Liver (tissue), 9 donors: ENCODE data around the gene EML2. TPM values are rescaled to one million over a fixed set of nuclear protein-coding genes. Genes with fewer than 3 reads are reported as not detected.

ENCODE experiments used
- DNase-seq: peaks from one replicate; pipeline ENCODE4 v3.0.0-alpha.2; 2017; ENCODE audit warnings: low spot score
- H3K27ac ChIP-seq, 2 donors: one replicate each; pipeline ENCODE4 v1.7.0; 2013; ENCODE audit warnings: inconsistent platforms in 2 of 2, low read length in 2 of 2, control low read depth in 1 of 2, low read depth in 1 of 2, mild to moderate bottlenecking in 1 of 2
- H3K27me3 ChIP-seq, 4 donors: one replicate each; pipeline versions ENCODE4 v1.6.1 to v1.7.0; 2013; ENCODE audit warnings: low read length in 3 of 4, inconsistent platforms in 1 of 4, mild to moderate bottlenecking in 1 of 4, moderate library complexity in 1 of 4; ENCODE audit not compliant: control insufficient read depth in 4 of 4, insufficient read depth in 4 of 4
- H3K36me3 ChIP-seq, 4 donors: one replicate each; pipeline versions ENCODE4 v1.6.1 to v1.7.0; 2013; ENCODE audit warnings: low read length in 3 of 4, mild to moderate bottlenecking in 3 of 4, low read depth in 1 of 4, moderate library complexity in 1 of 4; ENCODE audit not compliant: control insufficient read depth in 4 of 4, insufficient read depth in 3 of 4
- H3K4me1 ChIP-seq, 4 donors: one replicate each; pipeline versions ENCODE4 v1.6.1 to v1.7.0; 2013; ENCODE audit warnings: low read length in 3 of 4, mild to moderate bottlenecking in 3 of 4, moderate library complexity in 1 of 4; ENCODE audit not compliant: control insufficient read depth in 4 of 4, insufficient read depth in 4 of 4
- H3K4me3 ChIP-seq, 3 donors: one replicate each; pipeline versions ENCODE4 v1.6.1 to v1.7.0; 2013; ENCODE audit warnings: low read length in 3 of 3, control low read depth in 1 of 3, low read depth in 1 of 3, mild to moderate bottlenecking in 1 of 3
- H3K9ac ChIP-seq, 2 donors: one replicate each; pipeline ENCODE4 v1.7.0; 2013; ENCODE audit warnings: low read length in 2 of 2, mild to moderate bottlenecking in 2 of 2, moderate library complexity in 2 of 2, control low read depth in 1 of 2, low read depth in 1 of 2
- H3K9me3 ChIP-seq, 4 donors: one replicate each; pipeline versions ENCODE4 v1.6.1 to v1.7.0; 2013; ENCODE audit warnings: low read length in 3 of 4; ENCODE audit not compliant: control insufficient read depth in 4 of 4
- ATF3 ChIP-seq: IDR thresholded peaks from 2 replicates; pipeline ENCODE4 v1.6.1; 2016; ENCODE audit warnings: antibody characterized with exemption
- EGR1 ChIP-seq, 2 donors: IDR thresholded peaks; 2 replicates each; pipeline ENCODE4 v1.6.1; 2016 to 2018; ENCODE audit warnings: antibody characterized with exemption in 2 of 2, low read depth in 2 of 2
- FOXA1 ChIP-seq: IDR thresholded peaks from 2 replicates; pipeline ENCODE4 v1.6.1; 2016; ENCODE audit warnings: antibody characterized with exemption
- FOXA2 ChIP-seq: IDR thresholded peaks from 2 replicates; pipeline ENCODE4 v1.6.1; 2016; ENCODE audit warnings: antibody characterized with exemption
- GABPA ChIP-seq, 2 donors: IDR thresholded peaks in 1 of 2; conservative IDR thresholded peaks in 1 of 2; 2 replicates each; pipeline ENCODE4 v1.6.1; 2016; ENCODE audit warnings: antibody characterized with exemption in 2 of 2, mild to moderate bottlenecking in 1 of 2, moderate library complexity in 1 of 2
- HNF4A ChIP-seq, 2 donors: conservative IDR thresholded peaks; 2 replicates each; pipeline ENCODE4 v1.6.1; 2016; ENCODE audit warnings: antibody characterized with exemption in 2 of 2, mild to moderate bottlenecking in 2 of 2
- HNF4G ChIP-seq: IDR thresholded peaks from 2 replicates; pipeline ENCODE4 v1.6.1; 2016; ENCODE audit warnings: antibody characterized with exemption
- JUND ChIP-seq, 2 donors: IDR thresholded peaks; 2 replicates each; pipeline ENCODE4 v1.6.1; 2016; ENCODE audit warnings: antibody characterized with exemption in 2 of 2
- MAX ChIP-seq: IDR thresholded peaks from 2 replicates; pipeline ENCODE4 v1.6.1; 2016; ENCODE audit warnings: antibody characterized with exemption
- NR2F2 ChIP-seq: IDR thresholded peaks from 2 replicates; pipeline ENCODE4 v1.6.1; 2016; ENCODE audit warnings: antibody characterized with exemption
- RAD21 ChIP-seq, 2 donors: IDR thresholded peaks; 2 replicates each; pipeline ENCODE4 v1.6.1; 2016; ENCODE audit warnings: antibody characterized with exemption in 2 of 2, mild to moderate bottlenecking in 2 of 2
- RXRA ChIP-seq, 2 donors: IDR thresholded peaks; 2 replicates each; pipeline ENCODE4 v1.6.1; 2017 to 2018; ENCODE audit warnings: antibody characterized with exemption in 2 of 2, mild to moderate bottlenecking in 1 of 2
- TAF1 ChIP-seq: conservative IDR thresholded peaks from 2 replicates; pipeline ENCODE4 v1.6.1; 2016; ENCODE audit warnings: antibody characterized with exemption, mild to moderate bottlenecking
- YY1 ChIP-seq: IDR thresholded peaks from 2 replicates; pipeline ENCODE4 v1.6.1; 2016; ENCODE audit warnings: antibody characterized with exemption, mild to moderate bottlenecking
- ZBTB33 ChIP-seq: IDR thresholded peaks from 2 replicates; pipeline ENCODE4 v1.6.1; 2016; ENCODE audit warnings: antibody characterized with exemption
- whole genome bisulfite sequencing: extraction: QIAGEN DNeasy Blood & Tissue Kit; methylation state at CpG from one replicate; pipeline ENCODE4 v1.1.7; 2013; 5-methylcytosine and 5-hydroxymethylcytosine counted together
- polyA plus RNA-seq, 2 donors: library from polyadenylated mRNA; stranded (reverse) in 1 of 2; unstranded in 1 of 2; fragments of 200-250 nt in 1 of 2; fragments of >200 nt in 1 of 2; fragmentation: Nextera tagmentation in 1 of 2; extraction: Ambion mirVana in 1 of 2; gene quantifications; one replicate each; pipeline versions ENCODE4 v1.2.1 to v1.2.3, GENCODE V29; 2013 to 2015
- total RNA-seq, 2 donors: library from RNA; depleted of rRNA; stranded (reverse); fragments of >200 nt; gene quantifications; one replicate each; pipeline ENCODE4 v1.2.3, GENCODE V29; 2014
- TF ChIP-seq, protein P1 (sequence below): fragments of 150-350 bp; IDR thresholded peaks from 2 replicates; pipeline ENCODE4 v1.5.1; 2017; ENCODE audit warnings: improper control_type of control experiment, low read depth, low read length; ENCODE audit not compliant: missing input control
- TF ChIP-seq, protein P2 (sequence below): IDR thresholded peaks from 2 replicates; pipeline ENCODE4 v1.6.1; 2016; ENCODE audit warnings: antibody characterized with exemption, mild to moderate bottlenecking
- donor health status: healthy.
- donor health status: healthy.
- donor health status: healthy.
- donor health status: healthy.
- donor health status: healthy.

Gene EML2
- total and polyA plus RNA-seq, 4 donors = 1.1 to 10.4 (median 9.0) TPM

- DNase-seq = no peak
- whole genome bisulfite sequencing = 48% methylated on average over 17 of the region's 17 CpGs
- no peaks in the 10 kb centered on the region for H3K9me3 ChIP-seq
- TF ChIP-seq, protein P1, sequence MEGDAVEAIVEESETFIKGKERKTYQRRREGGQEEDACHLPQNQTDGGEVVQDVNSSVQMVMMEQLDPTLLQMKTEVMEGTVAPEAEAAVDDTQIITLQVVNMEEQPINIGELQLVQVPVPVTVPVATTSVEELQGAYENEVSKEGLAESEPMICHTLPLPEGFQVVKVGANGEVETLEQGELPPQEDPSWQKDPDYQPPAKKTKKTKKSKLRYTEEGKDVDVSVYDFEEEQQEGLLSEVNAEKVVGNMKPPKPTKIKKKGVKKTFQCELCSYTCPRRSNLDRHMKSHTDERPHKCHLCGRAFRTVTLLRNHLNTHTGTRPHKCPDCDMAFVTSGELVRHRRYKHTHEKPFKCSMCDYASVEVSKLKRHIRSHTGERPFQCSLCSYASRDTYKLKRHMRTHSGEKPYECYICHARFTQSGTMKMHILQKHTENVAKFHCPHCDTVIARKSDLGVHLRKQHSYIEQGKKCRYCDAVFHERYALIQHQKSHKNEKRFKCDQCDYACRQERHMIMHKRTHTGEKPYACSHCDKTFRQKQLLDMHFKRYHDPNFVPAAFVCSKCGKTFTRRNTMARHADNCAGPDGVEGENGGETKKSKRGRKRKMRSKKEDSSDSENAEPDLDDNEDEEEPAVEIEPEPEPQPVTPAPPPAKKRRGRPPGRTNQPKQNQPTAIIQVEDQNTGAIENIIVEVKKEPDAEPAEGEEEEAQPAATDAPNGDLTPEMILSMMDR = no peak
- TF ChIP-seq EGR1 (IDR thresholded peaks at IDR 0.05; ENCODE audit: low read depth in 2 of 2) (no peak), HNF4A (conservative IDR thresholded peaks at IDR 0.05) (no peak), FOXA2 (no peak), ZBTB33 (no peak), HNF4G (no peak), TAF1 (no peak), FOXA1 (no peak), ATF3 (no peak), RXRA (IDR thresholded peaks at IDR 0.05) (no peak), JUND (IDR thresholded peaks at IDR 0.05) (no peak), MAX (no peak), RAD21 (IDR thresholded peaks at IDR 0.05) (no peak), YY1 (no peak), GABPA (IDR thresholded peaks at IDR 0.05 in 1 of 2, conservative IDR thresholded peaks at IDR 0.05 in 1 of 2) (no peak), NR2F2 (no peak)
- TF ChIP-seq, protein P2, sequence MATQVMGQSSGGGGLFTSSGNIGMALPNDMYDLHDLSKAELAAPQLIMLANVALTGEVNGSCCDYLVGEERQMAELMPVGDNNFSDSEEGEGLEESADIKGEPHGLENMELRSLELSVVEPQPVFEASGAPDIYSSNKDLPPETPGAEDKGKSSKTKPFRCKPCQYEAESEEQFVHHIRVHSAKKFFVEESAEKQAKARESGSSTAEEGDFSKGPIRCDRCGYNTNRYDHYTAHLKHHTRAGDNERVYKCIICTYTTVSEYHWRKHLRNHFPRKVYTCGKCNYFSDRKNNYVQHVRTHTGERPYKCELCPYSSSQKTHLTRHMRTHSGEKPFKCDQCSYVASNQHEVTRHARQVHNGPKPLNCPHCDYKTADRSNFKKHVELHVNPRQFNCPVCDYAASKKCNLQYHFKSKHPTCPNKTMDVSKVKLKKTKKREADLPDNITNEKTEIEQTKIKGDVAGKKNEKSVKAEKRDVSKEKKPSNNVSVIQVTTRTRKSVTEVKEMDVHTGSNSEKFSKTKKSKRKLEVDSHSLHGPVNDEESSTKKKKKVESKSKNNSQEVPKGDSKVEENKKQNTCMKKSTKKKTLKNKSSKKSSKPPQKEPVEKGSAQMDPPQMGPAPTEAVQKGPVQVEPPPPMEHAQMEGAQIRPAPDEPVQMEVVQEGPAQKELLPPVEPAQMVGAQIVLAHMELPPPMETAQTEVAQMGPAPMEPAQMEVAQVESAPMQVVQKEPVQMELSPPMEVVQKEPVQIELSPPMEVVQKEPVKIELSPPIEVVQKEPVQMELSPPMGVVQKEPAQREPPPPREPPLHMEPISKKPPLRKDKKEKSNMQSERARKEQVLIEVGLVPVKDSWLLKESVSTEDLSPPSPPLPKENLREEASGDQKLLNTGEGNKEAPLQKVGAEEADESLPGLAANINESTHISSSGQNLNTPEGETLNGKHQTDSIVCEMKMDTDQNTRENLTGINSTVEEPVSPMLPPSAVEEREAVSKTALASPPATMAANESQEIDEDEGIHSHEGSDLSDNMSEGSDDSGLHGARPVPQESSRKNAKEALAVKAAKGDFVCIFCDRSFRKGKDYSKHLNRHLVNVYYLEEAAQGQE = no peak
- peaks cover 8 to 42% (median 29%) of the 10 kb centered on the region in 4 donors for H3K4me1 ChIP-seq
- H3K4me3 ChIP-seq = no peak overlapping the region
- peak overlapping the region; percentile 71 to 76 for H3K27ac ChIP-seq
- no peaks in the 10 kb centered on the region for H3K36me3 ChIP-seq
- no peaks in the 10 kb centered on the region for H3K27me3 ChIP-seq
- no peak overlapping the region for H3K9ac ChIP-seq
These were observed 1.7 kb upstream of the EML2 start for GRCh38 chr19:45640849-45641273.
